ENCODE results near the gene SUN2. TPM values are rescaled to one million over a fixed set of nuclear protein-coding genes. Genes with fewer than 3 reads are reported as not detected.

The SUN2 gene
- total and polyA plus RNA-seq, 2 donors: 61.5 to 64.9 TPM

DNA sequence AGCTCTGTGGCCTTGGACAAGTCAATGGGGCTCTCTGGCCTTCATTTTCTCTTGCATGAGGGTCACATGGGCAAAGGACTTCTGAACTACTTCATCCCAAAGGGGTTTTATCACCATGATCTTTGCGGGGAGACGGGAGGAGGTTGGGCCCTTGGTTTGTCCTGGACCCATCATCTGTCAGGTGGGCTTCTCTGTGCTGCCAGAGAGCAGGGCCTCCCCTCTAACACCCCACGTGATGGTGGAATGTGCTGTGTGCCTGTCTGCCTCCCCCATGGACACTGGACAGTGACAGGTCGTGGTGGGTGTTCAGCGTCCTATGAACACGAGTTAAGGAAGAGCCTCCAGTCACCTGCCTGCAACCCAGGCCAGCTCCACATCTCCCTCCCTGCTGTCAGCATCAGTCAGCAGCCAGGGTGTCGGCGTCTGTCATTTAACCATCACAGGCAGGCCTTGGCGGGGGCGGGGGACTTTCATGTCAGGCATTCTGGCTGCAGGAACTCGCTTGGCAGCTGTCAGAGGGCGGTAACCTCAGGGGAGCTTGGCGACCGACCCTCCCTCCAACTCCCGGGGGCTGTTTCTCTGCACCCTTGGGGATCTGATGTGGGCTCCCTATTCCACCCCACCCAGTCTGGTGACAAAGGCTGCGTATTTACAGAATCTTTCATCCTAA, 2.6 kb upstream of the SUN2 start:
- Histone ChIP-seq H3K27ac (ENCODE audit: low read depth in 1 of 2, low read length in 1 of 2) (peak overlapping the region; percentile 73 to 78), H3K9me3 (ENCODE audit: control insufficient read depth in 2 of 2, insufficient read depth in 1 of 2, low read length in 1 of 2) (no peaks in the 10 kb centered on the region), H3K27me3 (ENCODE audit: control insufficient read depth in 2 of 2, insufficient read depth in 1 of 2, low read length in 1 of 2) (no peaks in the 10 kb centered on the region), H3K36me3 (ENCODE audit: control insufficient read depth in 2 of 2, insufficient read depth in 2 of 2, low read length in 1 of 2) (peaks cover 0 to 10% of the 10 kb centered on the region in 2 donors), H3K4me3 (ENCODE audit: low read length in 2 of 2) (no peak overlapping the region), H3K4me1 (ENCODE audit: control insufficient read depth in 2 of 2, insufficient read depth in 2 of 2, low read length in 2 of 2) (peaks cover 48 to 70% of the 10 kb centered on the region in 2 donors)
- 26% methylated on average over 16 of the region's 16 CpGs for WGBS
- DNase-seq (ENCODE audit: low read depth in 6 of 9, low spot score in 9 of 9): peak in 5 of 9 donors; percentile 68 to 89 (median 80)

DNA sequence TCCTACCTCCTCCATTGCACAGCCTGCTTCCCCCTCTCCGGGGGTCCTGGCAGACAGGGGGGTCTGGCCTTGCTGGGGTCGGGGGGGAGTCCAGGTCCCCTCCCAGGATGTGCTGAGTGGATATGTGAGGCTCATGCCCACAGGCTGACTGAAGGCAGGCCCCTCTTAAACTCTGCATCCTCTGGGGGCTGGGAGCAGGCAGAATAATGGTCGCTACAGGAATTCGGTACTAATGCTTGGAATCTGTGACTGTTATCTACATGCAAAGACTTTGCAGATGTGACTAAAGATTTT, 1.6 kb upstream of the SUN2 start:
- Histone ChIP-seq H3K4me3 (ENCODE audit: low read length in 2 of 2) (peak overlapping the region; percentile 70 to 86), H3K4me1 (ENCODE audit: control insufficient read depth in 2 of 2, insufficient read depth in 2 of 2, low read length in 2 of 2) (peaks cover 58 to 79% of the 10 kb centered on the region in 2 donors), H3K9me3 (ENCODE audit: control insufficient read depth in 2 of 2, insufficient read depth in 1 of 2, low read length in 1 of 2) (peaks cover 0 to 4% of the 10 kb centered on the region in 2 donors), H3K27ac (ENCODE audit: low read depth in 1 of 2, low read length in 1 of 2) (peak overlapping the region in 1 of 2 donors; percentile 93), H3K36me3 (ENCODE audit: control insufficient read depth in 2 of 2, insufficient read depth in 2 of 2, low read length in 1 of 2) (peaks cover 2 to 18% of the 10 kb centered on the region in 2 donors), H3K27me3 (ENCODE audit: control insufficient read depth in 2 of 2, insufficient read depth in 1 of 2, low read length in 1 of 2) (no peaks in the 10 kb centered on the region)
- DNase-seq (ENCODE audit: low read depth in 6 of 9, low spot score in 9 of 9): no peak
- 65% methylated on average over 4 of the region's 4 CpGs for WGBS

DNA sequence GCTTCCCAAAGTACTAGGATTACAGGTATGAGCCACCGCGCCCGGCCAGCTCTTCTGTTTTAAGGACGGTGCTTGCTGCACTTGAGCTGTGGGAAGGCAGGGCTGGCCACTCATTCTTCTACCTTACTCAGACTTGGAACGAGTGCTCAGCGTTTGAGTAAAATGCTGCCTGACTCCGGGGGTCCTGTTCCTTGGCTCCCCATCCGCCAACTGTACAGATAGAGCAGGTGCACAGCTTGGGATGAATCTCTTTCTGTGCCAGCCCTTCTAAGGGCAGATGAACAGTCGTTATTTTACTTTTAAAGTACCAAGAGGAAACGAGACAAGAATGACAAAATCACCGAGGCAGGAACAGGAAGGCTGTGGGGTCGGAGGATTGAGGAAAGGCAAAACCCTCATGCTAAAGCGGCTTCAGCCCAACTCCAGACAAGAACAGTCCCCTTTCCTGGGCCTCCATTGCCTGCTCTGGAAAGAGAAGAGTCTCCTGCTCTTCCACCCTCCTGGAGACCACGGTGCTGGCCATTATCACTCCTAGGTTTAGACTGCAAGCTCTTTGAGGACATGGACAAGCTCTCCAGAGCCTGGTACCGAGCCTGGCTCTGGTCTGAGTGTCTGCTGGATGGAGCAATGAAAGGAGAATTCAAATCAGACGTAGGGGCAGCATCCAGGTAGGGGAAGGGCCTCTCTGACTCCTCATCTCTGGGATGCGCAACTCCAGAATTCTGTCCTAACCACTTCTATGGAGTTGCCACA, 1.1 kb upstream of the SUN2 start:
- 15% methylated on average over 17 of the region's 17 CpGs for WGBS
- Histone ChIP-seq H3K4me3 (ENCODE audit: low read length in 2 of 2) (peak overlapping the region; percentile 70 to 86), H3K4me1 (ENCODE audit: control insufficient read depth in 2 of 2, insufficient read depth in 2 of 2, low read length in 2 of 2) (peaks cover 62 to 84% of the 10 kb centered on the region in 2 donors)

DNA sequence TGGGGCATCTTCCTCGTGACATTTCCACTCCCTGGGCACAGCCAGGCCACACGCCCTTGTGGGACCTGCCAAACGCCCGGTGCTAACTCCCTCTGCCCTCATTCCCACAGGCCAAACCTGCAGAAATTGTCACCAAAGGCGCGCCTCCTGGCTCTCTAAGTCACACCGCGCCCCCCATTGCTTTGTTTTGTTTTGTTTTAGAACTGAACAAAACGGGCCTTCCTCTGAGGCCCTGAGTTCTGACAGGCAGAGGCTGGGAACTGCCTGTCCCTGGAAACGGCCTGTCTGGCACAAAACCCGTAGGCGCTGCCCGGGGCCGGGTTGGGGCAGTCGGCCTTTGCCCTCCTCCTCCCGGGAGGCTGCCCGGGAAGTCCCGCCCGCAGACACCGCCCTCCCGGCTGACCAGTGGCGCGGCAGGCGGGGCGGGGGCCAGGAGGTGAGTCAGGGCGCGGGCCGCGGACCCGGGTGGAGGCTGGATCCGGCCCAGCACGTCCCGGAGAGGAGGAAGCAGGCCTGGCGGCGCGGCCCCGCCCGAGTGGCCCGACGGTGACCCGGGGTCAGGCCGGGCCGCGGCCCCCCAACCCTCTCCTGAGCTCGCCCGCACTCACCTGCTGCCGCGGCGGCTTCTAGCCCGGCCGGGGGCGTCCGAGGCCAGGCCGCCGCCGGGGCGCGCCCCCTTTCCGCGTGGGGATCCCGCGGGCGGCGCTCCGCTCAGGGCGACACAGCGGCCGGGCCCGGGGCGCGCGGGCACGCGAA, 465 bp downstream of the SUN2 start:
- WGBS: under 1% methylated on average over 74 of the region's 74 CpGs
- Histone ChIP-seq H3K9me3 (ENCODE audit: control insufficient read depth in 2 of 2, insufficient read depth in 1 of 2, low read length in 1 of 2) (peaks cover 0 to 6% of the 10 kb centered on the region in 2 donors), H3K27me3 (ENCODE audit: control insufficient read depth in 2 of 2, insufficient read depth in 1 of 2, low read length in 1 of 2) (no peaks in the 10 kb centered on the region), H3K4me1 (ENCODE audit: control insufficient read depth in 2 of 2, insufficient read depth in 2 of 2, low read length in 2 of 2) (peaks cover 63 to 89% of the 10 kb centered on the region in 2 donors), H3K36me3 (ENCODE audit: control insufficient read depth in 2 of 2, insufficient read depth in 2 of 2, low read length in 1 of 2) (peaks cover 18 to 39% of the 10 kb centered on the region in 2 donors), H3K4me3 (ENCODE audit: low read length in 2 of 2) (peak overlapping the region; percentile 85 to 86), H3K27ac (ENCODE audit: low read depth in 1 of 2, low read length in 1 of 2) (peak overlapping the region; percentile 91)
- peak in 2 of 9 donors; percentile 44 to 66 for DNase-seq (ENCODE audit: low read depth in 6 of 9, low spot score in 9 of 9)

More for the DNA sequence above, 1.1 kb upstream of the SUN2 start:
- H3K9me3 ChIP-seq (ENCODE audit: control insufficient read depth in 2 of 2, insufficient read depth in 1 of 2, low read length in 1 of 2): peaks cover 0 to 6% of the 10 kb centered on the region in 2 donors
- no peaks in the 10 kb centered on the region for H3K27me3 ChIP-seq (ENCODE audit: control insufficient read depth in 2 of 2, insufficient read depth in 1 of 2, low read length in 1 of 2)
- H3K27ac ChIP-seq (ENCODE audit: low read depth in 1 of 2, low read length in 1 of 2): peak overlapping the region; percentile 89 to 93
- H3K36me3 ChIP-seq (ENCODE audit: control insufficient read depth in 2 of 2, insufficient read depth in 2 of 2, low read length in 1 of 2): peaks cover 7 to 23% of the 10 kb centered on the region in 2 donors
- DNase-seq (ENCODE audit: low read depth in 6 of 9, low spot score in 9 of 9): peak in 1 of 9 donors; percentile 66

DNA sequence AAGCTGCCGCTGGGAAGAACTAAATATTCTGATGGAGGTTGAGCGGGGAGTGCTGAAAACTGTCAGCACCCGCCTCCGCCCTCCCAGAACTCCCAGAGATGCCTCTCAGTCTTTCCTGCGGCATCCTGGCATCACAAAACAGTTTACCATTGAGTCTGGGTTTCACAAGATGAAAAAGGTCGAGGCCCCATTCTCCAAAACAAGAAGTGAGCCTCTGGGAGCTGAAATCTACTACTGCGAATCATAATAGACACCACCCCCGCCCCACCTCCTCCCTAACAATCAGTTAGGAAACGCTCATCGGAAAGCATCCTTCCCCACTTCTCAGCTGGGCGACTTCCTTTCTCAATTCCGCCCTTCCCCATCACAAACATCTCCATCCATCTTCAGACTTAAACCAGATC, 1.0 kb downstream of the SUN2 start:
- WGBS: 5% methylated on average over 12 of the region's 12 CpGs
- Histone ChIP-seq H3K27ac (ENCODE audit: low read depth in 1 of 2, low read length in 1 of 2) (peak overlapping the region; percentile 91), H3K9me3 (ENCODE audit: control insufficient read depth in 2 of 2, insufficient read depth in 1 of 2, low read length in 1 of 2) (peaks cover 0 to 6% of the 10 kb centered on the region in 2 donors), H3K4me3 (ENCODE audit: low read length in 2 of 2) (peak overlapping the region; percentile 85 to 86), H3K27me3 (ENCODE audit: control insufficient read depth in 2 of 2, insufficient read depth in 1 of 2, low read length in 1 of 2) (no peaks in the 10 kb centered on the region), H3K36me3 (ENCODE audit: control insufficient read depth in 2 of 2, insufficient read depth in 2 of 2, low read length in 1 of 2) (peaks cover 24 to 45% of the 10 kb centered on the region in 2 donors), H3K4me1 (ENCODE audit: control insufficient read depth in 2 of 2, insufficient read depth in 2 of 2, low read length in 2 of 2) (peaks cover 63 to 84% of the 10 kb centered on the region in 2 donors)
- peak in 2 of 9 donors; percentile 48 to 64 for DNase-seq (ENCODE audit: low read depth in 6 of 9, low spot score in 9 of 9)

DNA sequence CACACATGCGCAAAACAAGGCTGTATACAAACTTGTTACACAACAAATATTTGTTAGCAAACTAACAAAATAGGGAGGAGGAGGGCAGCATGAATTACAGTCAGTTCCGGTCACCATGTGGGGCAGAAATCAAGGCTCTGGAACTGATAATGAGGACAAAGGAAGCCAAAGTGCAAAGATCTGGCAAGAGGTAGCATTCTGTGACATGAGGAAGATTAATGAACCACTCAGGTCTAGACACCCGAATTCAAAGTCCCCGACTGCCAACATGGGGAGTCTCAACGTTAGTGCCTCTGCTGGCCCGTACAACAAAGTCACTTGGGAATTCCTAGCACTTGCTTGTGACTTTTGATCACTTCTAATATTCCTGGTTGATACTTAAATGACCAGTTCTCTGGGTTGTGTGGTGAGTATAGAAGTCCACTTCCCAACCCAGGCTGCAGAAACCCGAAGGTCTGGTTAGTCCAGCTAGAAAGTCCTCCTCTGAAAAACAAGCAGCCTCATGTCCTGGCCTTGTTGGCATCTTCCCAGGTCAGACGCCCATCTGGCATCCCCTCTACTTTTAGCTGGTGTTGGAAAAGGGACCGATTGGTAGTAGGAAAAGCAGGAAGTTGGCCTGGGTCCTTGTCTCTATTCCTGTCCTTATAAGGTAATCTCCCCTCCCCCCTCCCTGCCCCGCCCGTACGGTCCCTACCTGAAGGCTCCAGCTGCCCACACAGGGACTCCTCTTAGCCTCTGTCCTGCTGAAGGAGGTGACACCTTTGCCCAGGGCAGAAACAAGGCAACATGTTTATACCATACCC, 1.6 kb downstream of the SUN2 start:
- Histone ChIP-seq H3K27ac (ENCODE audit: low read depth in 1 of 2, low read length in 1 of 2) (peak overlapping the region; percentile 91), H3K4me3 (ENCODE audit: low read length in 2 of 2) (peak overlapping the region; percentile 85 to 86), H3K36me3 (ENCODE audit: control insufficient read depth in 2 of 2, insufficient read depth in 2 of 2, low read length in 1 of 2) (peaks cover 30 to 51% of the 10 kb centered on the region in 2 donors), H3K27me3 (ENCODE audit: control insufficient read depth in 2 of 2, insufficient read depth in 1 of 2, low read length in 1 of 2) (no peaks in the 10 kb centered on the region), H3K4me1 (ENCODE audit: control insufficient read depth in 2 of 2, insufficient read depth in 2 of 2, low read length in 2 of 2) (peaks cover 63 to 80% of the 10 kb centered on the region in 2 donors), H3K9me3 (ENCODE audit: control insufficient read depth in 2 of 2, insufficient read depth in 1 of 2, low read length in 1 of 2) (peaks cover 0 to 6% of the 10 kb centered on the region in 2 donors)
- WGBS: 21% methylated on average over 12 of the region's 12 CpGs
- peak in 1 of 9 donors; percentile 45 for DNase-seq (ENCODE audit: low read depth in 6 of 9, low spot score in 9 of 9)

DNA sequence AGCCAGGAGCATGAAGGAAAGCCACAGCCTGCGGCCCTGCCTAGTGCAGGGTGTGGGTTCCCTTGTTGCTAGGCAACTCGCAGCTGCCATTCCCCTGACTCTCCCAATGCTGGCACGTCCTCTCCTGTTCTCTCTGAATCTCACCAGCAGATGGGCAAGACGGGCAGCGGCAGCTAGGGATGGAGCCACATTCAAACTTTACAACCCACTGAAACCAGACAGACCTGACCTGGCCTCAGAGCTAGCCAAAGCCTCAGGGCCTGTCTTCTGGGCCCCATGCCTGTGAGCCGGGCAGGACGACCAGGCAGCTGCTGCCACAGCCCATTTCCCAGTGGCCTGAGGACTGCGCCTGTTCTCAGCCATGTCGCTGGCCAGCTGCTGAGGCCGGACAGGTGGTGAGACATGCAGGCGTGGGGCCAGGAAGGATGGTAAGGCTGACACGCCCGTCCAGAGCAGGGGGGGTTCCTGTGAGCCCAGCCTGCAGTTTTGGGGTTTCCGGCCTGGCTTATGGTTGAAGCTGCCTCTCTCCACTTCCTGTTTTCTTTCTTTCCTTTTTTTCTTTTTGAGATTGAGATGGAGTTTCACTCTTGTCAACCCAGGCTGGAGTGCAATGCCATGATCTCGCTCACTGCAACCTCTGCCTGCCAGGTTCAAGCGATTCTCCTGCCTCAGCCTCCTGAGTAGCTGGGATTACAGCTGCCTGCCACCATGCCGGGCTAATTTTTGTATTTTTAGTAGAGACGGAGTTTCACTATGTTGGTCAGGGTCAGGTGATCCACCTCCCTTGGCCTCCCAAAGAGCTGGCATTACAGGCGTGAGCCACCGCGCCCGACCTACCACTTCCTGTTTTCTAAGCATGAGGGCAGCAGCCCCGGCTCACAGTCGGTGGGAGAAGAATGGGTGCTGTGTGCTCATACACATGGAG, 4.1 kb downstream of the SUN2 start:
- DNase-seq (ENCODE audit: low read depth in 6 of 9, low spot score in 9 of 9): peak in 3 of 9 donors; percentile 62 to 79 (median 65)
- Histone ChIP-seq H3K36me3 (ENCODE audit: control insufficient read depth in 2 of 2, insufficient read depth in 2 of 2, low read length in 1 of 2) (peaks cover 46 to 73% of the 10 kb centered on the region in 2 donors), H3K4me1 (ENCODE audit: control insufficient read depth in 2 of 2, insufficient read depth in 2 of 2, low read length in 2 of 2) (peaks cover 42 to 59% of the 10 kb centered on the region in 2 donors), H3K27ac (ENCODE audit: low read depth in 1 of 2, low read length in 1 of 2) (peak overlapping the region; percentile 89 to 92), H3K9me3 (ENCODE audit: control insufficient read depth in 2 of 2, insufficient read depth in 1 of 2, low read length in 1 of 2) (peaks cover 0 to 6% of the 10 kb centered on the region in 2 donors), H3K4me3 (ENCODE audit: low read length in 2 of 2) (peak overlapping the region; percentile 10 to 34), H3K27me3 (ENCODE audit: control insufficient read depth in 2 of 2, insufficient read depth in 1 of 2, low read length in 1 of 2) (no peaks in the 10 kb centered on the region)
- WGBS: 13% methylated on average over 24 of the region's 24 CpGs

DNA sequence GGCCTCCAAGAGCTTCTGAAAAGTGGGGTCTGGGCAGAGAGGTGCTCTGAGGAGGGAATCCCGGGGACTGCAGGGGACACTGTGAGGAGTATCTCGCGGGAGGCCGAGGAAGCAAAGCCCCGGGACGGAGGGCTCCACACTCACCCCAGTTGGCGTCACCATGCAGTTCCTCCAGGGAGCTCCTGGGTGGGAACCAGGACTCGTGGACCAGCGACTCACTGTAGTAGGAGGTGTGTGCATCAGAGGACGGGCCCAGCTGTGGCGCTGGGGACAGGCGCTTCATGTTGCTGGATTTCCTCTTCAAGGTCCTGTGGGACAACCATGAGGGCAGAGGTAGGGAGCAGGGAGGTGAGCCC, 4.8 kb downstream of the SUN2 start:
- Histone ChIP-seq H3K4me3 (ENCODE audit: low read length in 2 of 2) (no peak overlapping the region), H3K9me3 (ENCODE audit: control insufficient read depth in 2 of 2, insufficient read depth in 1 of 2, low read length in 1 of 2) (peaks cover 0 to 6% of the 10 kb centered on the region in 2 donors), H3K36me3 (ENCODE audit: control insufficient read depth in 2 of 2, insufficient read depth in 2 of 2, low read length in 1 of 2) (peaks cover 52 to 79% of the 10 kb centered on the region in 2 donors), H3K27me3 (ENCODE audit: control insufficient read depth in 2 of 2, insufficient read depth in 1 of 2, low read length in 1 of 2) (no peaks in the 10 kb centered on the region), H3K4me1 (ENCODE audit: control insufficient read depth in 2 of 2, insufficient read depth in 2 of 2, low read length in 2 of 2) (peaks cover 36 to 53% of the 10 kb centered on the region in 2 donors), H3K27ac (ENCODE audit: low read depth in 1 of 2, low read length in 1 of 2) (peak overlapping the region; percentile 89 to 92)
- whole genome bisulfite sequencing: 81% methylated on average over 12 of the region's 12 CpGs
- no peak for DNase-seq (ENCODE audit: low read depth in 6 of 9, low spot score in 9 of 9)

Data from thymus (tissue), 11 donors.